Retinal pigment epithelial cell (primary cell): ENCODE results near the gene CD6.
A peak's percentile ranks its signal among the peaks of the same experiment; 100 is the strongest.

Experiments
- DNase-seq: peaks from one replicate; pipeline ENCODE4 v3.0.0-alpha.2; 2010; ENCODE audit warnings: low read depth
- H3K4me3 ChIP-seq: 2 replicates; pipeline ENCODE4 v1.5.1; 2011; ENCODE audit warnings: mild to moderate bottlenecking, low read length, control low read depth, moderate library complexity
- TF ChIP-seq, protein P1 (sequence below): conservative IDR thresholded peaks from 2 replicates; pipeline ENCODE4 v1.5.1; 2011; ENCODE audit warnings: low read depth, low read length, control low read depth, inconsistent platforms

Gene CD6

DNA sequence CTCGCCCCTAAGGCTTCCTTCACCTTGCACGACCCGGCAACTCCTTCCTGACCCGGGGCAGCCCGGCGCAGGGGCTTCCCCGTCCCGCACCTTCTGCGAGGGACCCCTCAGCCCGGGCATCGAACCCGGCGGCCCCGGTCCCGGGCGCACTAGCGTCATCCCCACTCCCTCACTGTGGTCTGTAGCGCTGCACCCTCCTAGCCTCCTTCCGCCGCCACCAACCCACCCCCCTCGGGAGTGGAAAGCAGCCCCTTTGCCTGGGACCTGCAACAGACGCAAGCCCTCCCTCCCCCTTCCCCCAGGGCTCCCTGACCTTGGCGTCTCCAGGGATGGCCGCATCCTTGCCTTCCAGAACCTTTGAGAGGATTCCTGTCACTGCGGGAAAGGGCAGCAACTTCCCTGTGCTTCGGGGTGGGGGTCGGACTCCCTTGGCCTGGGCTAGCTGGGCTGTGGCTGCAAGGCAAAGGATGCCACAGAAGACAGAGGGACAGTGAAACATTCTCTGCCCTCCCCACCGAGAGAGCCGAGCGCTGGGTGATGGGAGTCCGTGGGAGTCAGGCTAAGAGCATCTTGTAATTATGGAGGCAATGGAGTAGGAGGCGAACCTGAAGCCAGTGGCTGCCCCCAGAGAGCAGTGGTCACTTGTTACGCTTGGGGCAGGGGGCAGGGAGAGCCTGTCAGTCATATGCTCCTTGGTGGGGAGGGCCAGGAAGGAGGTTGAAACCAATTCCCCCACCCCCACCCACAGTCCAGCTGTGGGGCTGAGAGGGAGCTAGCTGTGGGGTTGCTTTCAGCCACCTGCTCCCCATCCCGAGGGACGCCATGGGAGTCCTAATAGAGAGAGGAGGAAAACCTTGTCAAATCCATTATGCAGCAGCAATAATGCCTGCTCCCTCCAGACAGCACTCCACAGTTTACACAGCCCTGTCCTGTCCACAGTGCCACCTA lies 46.3 kb upstream of the CD6 start:
- H3K4me3 ChIP-seq: peak overlapping the region; percentile 87
- no peak for DNase-seq
- TF ChIP-seq, protein P1, sequence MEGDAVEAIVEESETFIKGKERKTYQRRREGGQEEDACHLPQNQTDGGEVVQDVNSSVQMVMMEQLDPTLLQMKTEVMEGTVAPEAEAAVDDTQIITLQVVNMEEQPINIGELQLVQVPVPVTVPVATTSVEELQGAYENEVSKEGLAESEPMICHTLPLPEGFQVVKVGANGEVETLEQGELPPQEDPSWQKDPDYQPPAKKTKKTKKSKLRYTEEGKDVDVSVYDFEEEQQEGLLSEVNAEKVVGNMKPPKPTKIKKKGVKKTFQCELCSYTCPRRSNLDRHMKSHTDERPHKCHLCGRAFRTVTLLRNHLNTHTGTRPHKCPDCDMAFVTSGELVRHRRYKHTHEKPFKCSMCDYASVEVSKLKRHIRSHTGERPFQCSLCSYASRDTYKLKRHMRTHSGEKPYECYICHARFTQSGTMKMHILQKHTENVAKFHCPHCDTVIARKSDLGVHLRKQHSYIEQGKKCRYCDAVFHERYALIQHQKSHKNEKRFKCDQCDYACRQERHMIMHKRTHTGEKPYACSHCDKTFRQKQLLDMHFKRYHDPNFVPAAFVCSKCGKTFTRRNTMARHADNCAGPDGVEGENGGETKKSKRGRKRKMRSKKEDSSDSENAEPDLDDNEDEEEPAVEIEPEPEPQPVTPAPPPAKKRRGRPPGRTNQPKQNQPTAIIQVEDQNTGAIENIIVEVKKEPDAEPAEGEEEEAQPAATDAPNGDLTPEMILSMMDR: no peak

DNA sequence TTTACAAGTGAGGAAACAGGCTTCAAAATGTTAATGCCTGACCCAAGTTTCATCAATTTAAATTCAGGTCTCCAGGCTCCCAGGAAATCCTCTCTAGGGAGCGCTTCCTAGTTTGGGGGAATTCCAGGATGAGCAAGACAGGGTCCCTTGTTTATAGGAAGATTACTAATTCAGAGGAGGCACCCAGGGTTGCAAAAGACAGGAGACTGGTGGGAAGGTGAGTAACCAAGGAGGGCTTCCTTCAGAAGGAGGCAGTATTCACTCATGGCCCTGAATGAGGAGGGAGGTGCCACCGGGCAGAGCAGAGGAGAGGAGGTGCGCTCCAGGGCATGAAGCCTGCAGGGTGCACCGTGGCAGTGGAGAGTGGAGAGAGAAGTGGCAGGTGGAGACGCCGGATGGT lies 45.6 kb upstream of the CD6 start:
- peak overlapping the region; percentile 87 for H3K4me3 ChIP-seq
- TF ChIP-seq, protein P1: no peak
- DNase-seq: no peak

DNA sequence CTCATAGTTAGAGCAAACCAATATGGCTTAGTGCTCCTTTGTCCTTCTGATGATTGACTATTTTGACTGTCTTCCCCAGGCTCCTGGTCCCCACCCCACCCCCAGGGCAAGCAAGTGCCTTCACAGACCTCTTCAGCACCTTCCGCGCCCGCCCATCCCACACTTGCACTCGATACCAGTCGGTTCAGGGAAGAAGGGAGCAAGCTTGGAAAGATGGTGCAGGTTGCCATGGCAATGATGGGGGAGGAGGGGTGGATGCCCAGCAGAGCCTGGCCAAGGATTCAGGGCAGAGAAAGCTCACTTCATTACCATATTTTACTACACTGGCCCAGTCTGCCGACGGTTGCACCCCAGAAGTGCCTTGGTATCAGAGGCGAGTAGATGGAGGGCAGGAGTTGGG lies 45.0 kb upstream of the CD6 start:
- peak overlapping the region; percentile 87 for H3K4me3 ChIP-seq
- TF ChIP-seq, protein P1: no peak
- no peak for DNase-seq

DNA sequence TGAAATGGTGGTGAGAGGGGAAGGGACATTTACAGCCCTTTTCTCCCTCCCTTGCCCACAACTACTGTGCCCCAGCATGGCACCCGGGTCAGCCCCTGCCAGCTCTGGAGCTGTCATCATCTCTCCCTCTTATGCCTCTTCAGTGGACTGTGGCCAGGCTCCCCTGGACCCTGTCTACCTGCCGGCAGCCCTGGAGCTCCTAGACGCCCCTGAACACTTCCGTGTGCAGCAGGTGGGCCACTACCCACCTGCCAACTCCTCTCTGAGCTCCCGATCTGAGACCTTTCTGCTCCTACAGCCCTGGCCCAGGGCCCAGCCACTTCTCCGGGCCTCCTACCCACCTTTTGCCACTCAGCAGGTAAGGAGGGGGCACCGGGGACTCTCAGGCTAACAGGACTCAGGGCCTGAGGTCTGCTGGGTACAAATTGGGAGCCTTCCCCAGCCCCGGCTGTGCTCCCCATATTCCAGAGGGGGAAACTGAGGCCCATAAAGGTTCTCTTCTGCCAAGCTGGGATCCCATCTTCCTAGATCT lies 44.4 kb upstream of the CD6 start:
- DNase-seq: no peak
- TF ChIP-seq, protein P1: no peak
- no peak overlapping the region for H3K4me3 ChIP-seq

DNA sequence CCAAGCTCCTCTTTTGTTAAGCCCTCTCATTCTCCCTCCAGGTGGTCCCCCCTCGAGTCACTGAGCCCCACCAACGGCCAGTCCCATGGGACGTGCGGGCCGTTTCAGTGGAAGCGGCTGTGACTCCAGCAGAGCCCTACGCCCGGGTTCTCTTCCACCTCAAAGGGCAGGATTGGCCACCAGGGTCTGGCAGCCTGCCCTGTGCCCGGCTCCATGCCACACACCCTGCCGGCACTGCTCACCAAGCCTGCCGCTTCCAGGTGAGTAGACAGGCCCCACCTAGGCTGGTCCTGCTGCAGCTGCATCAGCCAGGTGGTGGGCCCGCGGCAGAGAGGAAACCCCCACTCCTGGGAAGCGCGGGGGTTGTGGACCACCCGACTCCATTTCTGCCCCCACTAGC lies 43.9 kb upstream of the CD6 start:
- TF ChIP-seq, protein P1: no peak
- H3K4me3 ChIP-seq: no peak overlapping the region
- no peak for DNase-seq

DNA sequence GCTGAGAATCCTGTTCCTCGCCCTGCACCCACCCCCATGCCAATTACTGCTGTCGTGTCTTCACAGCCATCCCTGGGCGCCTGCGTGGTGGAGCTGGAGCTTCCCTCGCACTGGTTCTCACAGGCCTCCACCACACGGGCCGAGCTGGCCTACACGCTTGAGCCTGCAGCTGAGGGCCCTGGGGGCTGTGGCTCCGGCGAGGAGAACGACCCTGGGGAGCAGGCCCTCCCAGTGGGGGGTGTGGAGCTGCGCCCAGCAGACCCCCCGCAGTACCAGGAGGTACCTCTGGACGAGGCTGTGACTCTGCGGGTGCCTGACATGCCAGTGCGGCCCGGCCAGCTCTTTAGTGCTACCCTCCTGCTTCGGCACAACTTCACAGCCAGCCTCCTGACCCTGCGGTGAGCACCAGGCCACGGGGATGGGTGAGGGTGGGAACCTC lies 42.9 kb upstream of the CD6 start:
- TF ChIP-seq, protein P1: no peak
- H3K4me3 ChIP-seq: no peak overlapping the region
- no peak for DNase-seq

DNA sequence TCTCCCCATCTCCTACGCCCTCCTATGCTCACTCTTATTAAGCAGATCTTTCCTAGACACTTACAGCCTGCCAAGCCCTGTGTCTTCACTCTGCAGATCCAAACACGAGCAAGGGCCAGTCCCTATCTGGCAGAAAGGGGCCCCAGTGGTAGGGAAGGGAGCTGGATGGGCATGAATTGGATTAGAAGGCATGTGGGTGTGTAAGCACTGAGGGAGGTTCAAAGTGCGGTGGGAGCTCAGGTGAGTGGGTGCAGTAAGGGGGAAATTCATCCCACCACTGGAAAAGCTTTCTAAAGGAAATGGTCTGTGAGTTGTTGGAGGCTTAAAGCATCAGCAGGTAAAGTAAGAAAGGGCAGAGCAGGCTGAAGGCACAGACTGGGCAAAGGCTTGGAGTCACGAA lies 41.7 kb upstream of the CD6 start:
- TF ChIP-seq, protein P1: no peak
- no peak overlapping the region for H3K4me3 ChIP-seq
- no peak for DNase-seq
